ENCODE results near the gene ACOXL. TPM values are rescaled to one million over a fixed set of nuclear protein-coding genes. Genes with fewer than 3 reads are reported as not detected.

Gene ACOXL
- total and polyA plus RNA-seq, 10 of the 15 experiments (the other 5 are each of a cell fraction or from before 2014, with no cell fraction given) = 0.05 to 1.3 (median 0.71) TPM

DNA sequence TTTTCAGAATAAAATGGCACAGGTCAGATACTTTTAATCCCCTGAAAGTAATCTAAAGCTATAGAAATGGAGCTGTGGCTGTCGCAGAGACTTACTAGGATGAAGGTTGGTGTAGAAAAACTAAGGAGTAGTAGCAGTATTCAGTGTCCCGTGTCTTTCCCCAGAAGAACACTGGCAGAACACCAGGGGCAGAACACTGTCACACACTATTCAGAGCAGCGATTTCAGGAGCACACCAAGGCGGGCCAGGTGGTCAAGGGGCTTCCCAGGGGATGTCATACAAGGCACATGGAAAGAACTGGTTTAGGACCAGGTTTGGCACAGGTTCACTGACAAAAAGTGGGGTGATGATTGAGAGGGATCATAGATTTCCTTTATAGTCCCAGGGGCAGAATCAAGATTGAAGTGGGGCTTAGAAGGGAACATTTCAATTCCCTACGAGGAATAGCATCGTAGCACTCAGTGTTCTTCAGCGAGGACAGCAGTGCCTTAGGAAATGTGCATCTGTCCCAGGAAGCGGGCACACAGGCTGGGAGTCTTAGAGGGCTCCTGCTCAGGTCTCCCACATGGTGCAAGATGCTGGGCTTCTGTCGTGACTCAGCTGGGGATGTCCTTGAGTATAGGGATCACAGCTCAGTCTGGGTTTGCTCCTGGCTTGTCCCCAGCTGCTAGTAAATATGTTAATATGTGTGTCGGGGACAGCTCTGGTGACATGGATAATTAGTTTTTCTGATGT, 410.9 kb downstream of the ACOXL start:
- 90% methylated on average over 10 of the region's 10 CpGs for WGBS (ENCODE audit: insufficient coverage, insufficient replicate concordance, low lambda C conversion rate, missing lambda C conversion rate)
- CTCF ChIA-PET = interaction anchor here (1.2 to 2.5 kb wide), 6 partner anchors 10 to 82 kb away, joined by 3 to 8 read pairs (median 4); no protein-coding TSS in a partner anchor
- SMC1A ChIA-PET (ENCODE audit: uncharacterized antibody, unreplicated experiment) = interaction anchor here (0.7 to 5.4 kb wide), 8 partner anchors 10 to 50 kb away, joined by 3 to 42 read pairs (median 6); no protein-coding TSS in a partner anchor
- H2AFZ ChIP-seq (ENCODE audit: control insufficient read depth, low read depth, low read length) = no peak overlapping the region
- H3K79me2 ChIP-seq (ENCODE audit: control insufficient read depth, insufficient read depth, low read length) = no peaks in the 10 kb centered on the region
- TF ChIP-seq POLR2AphosphoS5 (IDR thresholded peaks at IDR 0.05; ENCODE audit: low read length) (peak; percentile 46; the same call in 1 of the 2 replicates), SP1 (IDR thresholded peaks at IDR 0.05; ENCODE audit: low read depth, low read length) (no peak)
- POLR2A ChIA-PET = interaction anchor here (1.0 kb wide), 1 partner anchor 18 kb away, joined by 3 read pairs; no protein-coding TSS in a partner anchor
- H3K4me1 ChIP-seq (ENCODE audit: control insufficient read depth, insufficient read depth, low read length) = peaks cover 6% of the 10 kb centered on the region
- in situ Hi-C loops (cut with MboI) = no loop called here
- peaks cover 5% of the 10 kb centered on the region; the same call in 1 of the 2 replicates for H4K20me1 ChIP-seq (ENCODE audit: control insufficient read depth, insufficient read depth)
- RAD21 ChIA-PET (ENCODE audit: unreplicated experiment) = interaction anchor here (1.2 to 3.0 kb wide), 7 partner anchors 12 to 53 kb away, joined by 3 to 17 read pairs (median 3); no protein-coding TSS in a partner anchor
- H3K9me3 ChIP-seq (replicated peaks; ENCODE audit: control insufficient read depth, insufficient read depth, low read length) = peaks cover 5% of the 10 kb centered on the region; the same call in 2 of the 3 replicates
- BruUV-seq (replicated peaks) = no TSS peak
- H3K4me3 ChIP-seq = no peak overlapping the region
- peaks cover 0 to 7% of the 10 kb centered on the region in 2 experiments; a peak in 2 of 4 replicates for H3K36me3 ChIP-seq (ENCODE audit: control insufficient read depth in 2 of 2, insufficient read depth in 2 of 2, low read length in 1 of 2)
- intact Hi-C loops (cut with micrococcal nuclease; ENCODE audit: unreplicated experiment) = no loop called here
- no peak for ATAC-seq
- H3K27ac ChIP-seq (ENCODE audit: control insufficient read depth, insufficient read depth) = no peak overlapping the region
- H3K4me2 ChIP-seq (ENCODE audit: control insufficient read depth, insufficient read depth) = no peak overlapping the region
- H3K27me3 ChIP-seq (replicated peaks in 1 of 2; ENCODE audit: control insufficient read depth in 2 of 2, insufficient read depth in 2 of 2, low read length in 1 of 2) = no peaks in the 10 kb centered on the region; a peak in 2 of 4 replicates
- no peak for DNase-seq (ENCODE audit: low read depth, low spot score)
- FAIRE-seq = no peak
- no peak overlapping the region for H3K9ac ChIP-seq (ENCODE audit: control insufficient read depth, insufficient read depth, low read length)

DNA sequence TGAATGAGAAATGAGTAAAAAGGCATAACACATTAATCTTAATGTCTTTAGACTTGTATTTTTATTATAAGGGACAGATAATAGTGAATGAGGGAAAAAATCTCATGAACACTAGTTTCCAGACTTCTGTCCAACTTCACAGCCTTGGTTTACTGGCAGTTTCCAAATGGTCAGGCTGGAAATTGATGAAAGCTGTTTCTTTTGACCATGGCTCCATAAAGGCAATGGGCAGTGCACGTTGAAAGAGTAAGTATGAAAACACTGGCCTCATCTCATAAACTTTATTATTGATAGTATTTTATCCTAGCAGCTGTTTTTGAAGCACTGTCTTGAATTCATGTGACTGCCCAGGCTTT, 411.4 kb downstream of the ACOXL start:
- no peak overlapping the region for H2AFZ ChIP-seq (ENCODE audit: control insufficient read depth, low read depth, low read length)
- H3K79me2 ChIP-seq (ENCODE audit: control insufficient read depth, insufficient read depth, low read length) = no peaks in the 10 kb centered on the region
- no peak for DNase-seq (ENCODE audit: low read depth, low spot score)
- RAD21 ChIA-PET (ENCODE audit: unreplicated experiment) = interaction anchor here (1.4 to 3.0 kb wide), 6 partner anchors 12 to 53 kb away, joined by 3 to 17 read pairs (median 6); no protein-coding TSS in a partner anchor
- peaks cover 5% of the 10 kb centered on the region; the same call in 2 of the 3 replicates for H3K9me3 ChIP-seq (replicated peaks; ENCODE audit: control insufficient read depth, insufficient read depth, low read length)
- no peak overlapping the region for H3K27ac ChIP-seq (ENCODE audit: control insufficient read depth, insufficient read depth)
- POLR2A ChIA-PET = no interaction called here
- H3K36me3 ChIP-seq (ENCODE audit: control insufficient read depth in 2 of 2, insufficient read depth in 2 of 2, low read length in 1 of 2) = peaks cover 0 to 7% of the 10 kb centered on the region in 2 experiments; a peak in 2 of 4 replicates
- no peak overlapping the region for H3K9ac ChIP-seq (ENCODE audit: control insufficient read depth, insufficient read depth, low read length)
- intact Hi-C loops (cut with micrococcal nuclease; ENCODE audit: unreplicated experiment) = no loop called here
- H3K27me3 ChIP-seq (replicated peaks in 1 of 2; ENCODE audit: control insufficient read depth in 2 of 2, insufficient read depth in 2 of 2, low read length in 1 of 2) = no peaks in the 10 kb centered on the region; a peak in 2 of 4 replicates
- no peak for FAIRE-seq
- H3K4me3 ChIP-seq = no peak overlapping the region
- H3K4me1 ChIP-seq (ENCODE audit: control insufficient read depth, insufficient read depth, low read length) = peaks cover 6% of the 10 kb centered on the region
- ATAC-seq = no peak
- in situ Hi-C loops (cut with MboI) = no loop called here
- SMC1A ChIA-PET (ENCODE audit: uncharacterized antibody, unreplicated experiment) = interaction anchor here (1.0 to 5.4 kb wide), 9 partner anchors 11 to 65 kb away, joined by 3 to 42 read pairs (median 8); no protein-coding TSS in a partner anchor
- no TSS peak for BruUV-seq (replicated peaks)
- CTCF ChIA-PET = interaction anchor here (1.2 to 2.5 kb wide), 4 partner anchors 10 to 82 kb away, joined by 3 to 9 read pairs (median 6); no protein-coding TSS in a partner anchor
- peaks cover 5% of the 10 kb centered on the region; the same call in 1 of the 2 replicates for H4K20me1 ChIP-seq (ENCODE audit: control insufficient read depth, insufficient read depth)
- WGBS (ENCODE audit: insufficient coverage, insufficient replicate concordance, low lambda C conversion rate, missing lambda C conversion rate) = 89% methylated on average over 1 of the region's 1 CpG
- H3K4me2 ChIP-seq (ENCODE audit: control insufficient read depth, insufficient read depth) = no peak overlapping the region
- TF ChIP-seq, protein P1, sequence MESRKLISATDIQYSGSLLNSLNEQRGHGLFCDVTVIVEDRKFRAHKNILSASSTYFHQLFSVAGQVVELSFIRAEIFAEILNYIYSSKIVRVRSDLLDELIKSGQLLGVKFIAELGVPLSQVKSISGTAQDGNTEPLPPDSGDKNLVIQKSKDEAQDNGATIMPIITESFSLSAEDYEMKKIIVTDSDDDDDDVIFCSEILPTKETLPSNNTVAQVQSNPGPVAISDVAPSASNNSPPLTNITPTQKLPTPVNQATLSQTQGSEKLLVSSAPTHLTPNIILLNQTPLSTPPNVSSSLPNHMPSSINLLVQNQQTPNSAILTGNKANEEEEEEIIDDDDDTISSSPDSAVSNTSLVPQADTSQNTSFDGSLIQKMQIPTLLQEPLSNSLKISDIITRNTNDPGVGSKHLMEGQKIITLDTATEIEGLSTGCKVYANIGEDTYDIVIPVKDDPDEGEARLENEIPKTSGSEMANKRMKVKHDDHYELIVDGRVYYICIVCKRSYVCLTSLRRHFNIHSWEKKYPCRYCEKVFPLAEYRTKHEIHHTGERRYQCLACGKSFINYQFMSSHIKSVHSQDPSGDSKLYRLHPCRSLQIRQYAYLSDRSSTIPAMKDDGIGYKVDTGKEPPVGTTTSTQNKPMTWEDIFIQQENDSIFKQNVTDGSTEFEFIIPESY (IDR thresholded peaks at IDR 0.05) = no peak
- TF ChIP-seq BHLHE40 (IDR thresholded peaks at IDR 0.05; ENCODE audit: borderline replicate concordance in 1 of 2, low read depth in 2 of 2, low read length in 1 of 2) (no peak), NR2C2 (IDR thresholded peaks at IDR 0.05; ENCODE audit: borderline replicate concordance, control insufficient read depth, insufficient read length, low read depth) (no peak), RELA (IDR thresholded peaks at IDR 0.05; ENCODE audit: borderline replicate concordance, partially characterized antibody) (no peak), BMI1 (IDR thresholded peaks at IDR 0.05; ENCODE audit: borderline replicate concordance) (no peak)
- TF ChIP-seq, protein P2, sequence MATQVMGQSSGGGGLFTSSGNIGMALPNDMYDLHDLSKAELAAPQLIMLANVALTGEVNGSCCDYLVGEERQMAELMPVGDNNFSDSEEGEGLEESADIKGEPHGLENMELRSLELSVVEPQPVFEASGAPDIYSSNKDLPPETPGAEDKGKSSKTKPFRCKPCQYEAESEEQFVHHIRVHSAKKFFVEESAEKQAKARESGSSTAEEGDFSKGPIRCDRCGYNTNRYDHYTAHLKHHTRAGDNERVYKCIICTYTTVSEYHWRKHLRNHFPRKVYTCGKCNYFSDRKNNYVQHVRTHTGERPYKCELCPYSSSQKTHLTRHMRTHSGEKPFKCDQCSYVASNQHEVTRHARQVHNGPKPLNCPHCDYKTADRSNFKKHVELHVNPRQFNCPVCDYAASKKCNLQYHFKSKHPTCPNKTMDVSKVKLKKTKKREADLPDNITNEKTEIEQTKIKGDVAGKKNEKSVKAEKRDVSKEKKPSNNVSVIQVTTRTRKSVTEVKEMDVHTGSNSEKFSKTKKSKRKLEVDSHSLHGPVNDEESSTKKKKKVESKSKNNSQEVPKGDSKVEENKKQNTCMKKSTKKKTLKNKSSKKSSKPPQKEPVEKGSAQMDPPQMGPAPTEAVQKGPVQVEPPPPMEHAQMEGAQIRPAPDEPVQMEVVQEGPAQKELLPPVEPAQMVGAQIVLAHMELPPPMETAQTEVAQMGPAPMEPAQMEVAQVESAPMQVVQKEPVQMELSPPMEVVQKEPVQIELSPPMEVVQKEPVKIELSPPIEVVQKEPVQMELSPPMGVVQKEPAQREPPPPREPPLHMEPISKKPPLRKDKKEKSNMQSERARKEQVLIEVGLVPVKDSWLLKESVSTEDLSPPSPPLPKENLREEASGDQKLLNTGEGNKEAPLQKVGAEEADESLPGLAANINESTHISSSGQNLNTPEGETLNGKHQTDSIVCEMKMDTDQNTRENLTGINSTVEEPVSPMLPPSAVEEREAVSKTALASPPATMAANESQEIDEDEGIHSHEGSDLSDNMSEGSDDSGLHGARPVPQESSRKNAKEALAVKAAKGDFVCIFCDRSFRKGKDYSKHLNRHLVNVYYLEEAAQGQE (IDR thresholded peaks at IDR 0.05; ENCODE audit: low read depth, low read length) = no peak

All from GM12878 (cell line).